Measurements from ENCODE around the gene C14orf93. TPM values are rescaled to one million over a fixed set of nuclear protein-coding genes. Genes with fewer than 3 reads are reported as not detected.
"Not testable (repeated sequence)": the region's sequence is repeated elsewhere in the genome, so short reads cannot be mapped to it uniquely, and the experiment has no call there.

The C14orf93 gene
- total and polyA plus RNA-seq, 4 donors, result 7.5 to 14.9 (median 9.3) TPM

DNA sequence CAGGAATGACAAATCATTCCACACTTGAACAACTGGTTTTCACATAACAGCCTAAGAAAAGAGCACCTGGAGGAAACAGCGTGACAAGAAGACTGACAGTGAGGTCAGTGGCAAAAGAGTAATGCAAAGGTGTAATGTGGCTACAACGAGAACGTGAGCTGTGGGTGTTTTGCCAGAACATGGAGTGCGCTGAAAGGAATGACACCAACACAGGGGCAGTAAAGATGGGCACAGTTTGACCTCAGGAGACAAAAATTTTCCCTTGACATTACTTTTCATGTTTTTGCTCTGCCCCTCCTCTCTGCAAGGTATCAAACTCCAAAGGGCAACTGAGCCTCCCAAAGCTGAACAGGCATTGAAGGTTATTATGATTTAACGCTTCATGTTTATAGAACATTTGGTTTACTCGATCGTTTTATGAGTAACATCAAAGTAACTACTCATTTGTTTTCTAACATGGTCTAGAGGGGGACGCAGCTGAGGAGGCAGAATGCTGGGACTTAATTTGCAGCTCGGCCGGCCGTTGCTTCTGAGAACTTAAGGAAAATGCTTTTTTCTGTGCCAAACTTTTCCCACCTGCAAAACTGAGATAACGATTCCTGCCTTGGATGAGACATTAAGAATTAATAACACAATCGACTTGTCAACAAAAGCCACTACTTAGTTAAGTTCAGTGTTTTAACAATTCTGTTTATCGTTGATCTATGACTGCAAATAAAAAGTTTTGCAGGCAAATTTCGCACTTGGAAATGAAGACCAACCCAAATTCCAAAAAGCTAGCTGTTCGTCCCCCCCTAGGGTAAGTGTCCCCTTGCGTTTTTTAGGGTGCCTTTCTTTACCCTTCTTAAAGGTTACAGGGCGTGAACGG is 54.0 kb downstream of the C14orf93 start:
- no peaks in the 10 kb centered on the region for H3K27me3 ChIP-seq (ENCODE audit: control insufficient read depth in 3 of 3, insufficient read depth in 3 of 3, low read length in 2 of 3)
- H3K9ac ChIP-seq (ENCODE audit: insufficient read depth in 1 of 2, low read length in 2 of 2), result peak overlapping the region; percentile 52 to 72
- H3K4me1 ChIP-seq (ENCODE audit: control insufficient read depth in 5 of 5, insufficient read depth in 5 of 5, low read length in 5 of 5), result peaks cover 0 to 12% (median 4%) of the 10 kb centered on the region in 5 donors
- DNase-seq, result peak in 2 of 3 donors; percentile 31 to 43
- ATAC-seq (ENCODE audit: insufficient read depth, low FRiP score), result no peak
- no peaks in the 10 kb centered on the region for H3K9me3 ChIP-seq (ENCODE audit: control insufficient read depth in 4 of 4, insufficient read depth in 3 of 4, low read length in 3 of 4)
- peak overlapping the region; percentile 53 for H3K4me3 ChIP-seq
- H3K27ac ChIP-seq (ENCODE audit: low read depth in 1 of 2, low read length in 1 of 2), result peak overlapping the region; percentile 97 to 98
- TF ChIP-seq, protein P1, sequence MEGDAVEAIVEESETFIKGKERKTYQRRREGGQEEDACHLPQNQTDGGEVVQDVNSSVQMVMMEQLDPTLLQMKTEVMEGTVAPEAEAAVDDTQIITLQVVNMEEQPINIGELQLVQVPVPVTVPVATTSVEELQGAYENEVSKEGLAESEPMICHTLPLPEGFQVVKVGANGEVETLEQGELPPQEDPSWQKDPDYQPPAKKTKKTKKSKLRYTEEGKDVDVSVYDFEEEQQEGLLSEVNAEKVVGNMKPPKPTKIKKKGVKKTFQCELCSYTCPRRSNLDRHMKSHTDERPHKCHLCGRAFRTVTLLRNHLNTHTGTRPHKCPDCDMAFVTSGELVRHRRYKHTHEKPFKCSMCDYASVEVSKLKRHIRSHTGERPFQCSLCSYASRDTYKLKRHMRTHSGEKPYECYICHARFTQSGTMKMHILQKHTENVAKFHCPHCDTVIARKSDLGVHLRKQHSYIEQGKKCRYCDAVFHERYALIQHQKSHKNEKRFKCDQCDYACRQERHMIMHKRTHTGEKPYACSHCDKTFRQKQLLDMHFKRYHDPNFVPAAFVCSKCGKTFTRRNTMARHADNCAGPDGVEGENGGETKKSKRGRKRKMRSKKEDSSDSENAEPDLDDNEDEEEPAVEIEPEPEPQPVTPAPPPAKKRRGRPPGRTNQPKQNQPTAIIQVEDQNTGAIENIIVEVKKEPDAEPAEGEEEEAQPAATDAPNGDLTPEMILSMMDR (IDR thresholded peaks at IDR 0.05; ENCODE audit: control extremely low read depth, extremely low read depth), result no peak
- peaks cover 4 to 5% (median 5%) of the 10 kb centered on the region in 4 donors for H3K36me3 ChIP-seq (ENCODE audit: control insufficient read depth in 4 of 4, insufficient read depth in 4 of 4, low read length in 4 of 4)
- 25 to 28% methylated on average over 19 of the region's 19 CpGs for WGBS, 2 donors

DNA sequence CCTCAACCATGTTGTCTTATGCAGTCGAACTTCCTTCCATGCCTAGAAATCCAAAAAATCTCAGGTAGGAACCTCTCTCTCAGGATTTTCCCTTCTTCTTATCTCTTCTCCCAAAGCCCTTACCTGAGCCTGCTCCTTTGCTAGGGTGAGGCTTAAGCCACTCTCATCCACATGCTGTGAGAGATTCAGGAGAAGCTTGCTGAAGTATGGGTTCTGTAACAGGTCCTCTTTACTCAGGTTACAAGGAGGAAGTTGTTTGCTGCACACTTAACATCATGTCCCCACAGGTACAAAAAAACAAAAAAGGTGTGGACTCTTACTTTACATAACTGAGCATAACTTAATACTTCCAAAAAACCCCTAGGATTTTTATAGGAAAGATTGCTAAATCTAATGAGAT is 57.5 kb downstream of the C14orf93 start:
- H3K36me3 ChIP-seq (ENCODE audit: control insufficient read depth in 4 of 4, insufficient read depth in 4 of 4, low read length in 4 of 4), result peaks cover 4 to 17% (median 8%) of the 10 kb centered on the region in 4 donors
- peak overlapping the region in 1 of 2 donors; percentile 79 for H3K27ac ChIP-seq (ENCODE audit: low read depth in 1 of 2, low read length in 1 of 2)
- H3K27me3 ChIP-seq (ENCODE audit: control insufficient read depth in 3 of 3, insufficient read depth in 3 of 3, low read length in 2 of 3), result no peaks in the 10 kb centered on the region
- H3K4me3 ChIP-seq, result no peak overlapping the region
- WGBS, 2 donors, result 81 to 84% methylated on average over 1 of the region's 1 CpG
- no peaks in the 10 kb centered on the region for H3K9me3 ChIP-seq (ENCODE audit: control insufficient read depth in 4 of 4, insufficient read depth in 3 of 4, low read length in 3 of 4)
- DNase-seq, result no peak
- peaks cover 0 to 12% (median 4%) of the 10 kb centered on the region in 5 donors for H3K4me1 ChIP-seq (ENCODE audit: control insufficient read depth in 5 of 5, insufficient read depth in 5 of 5, low read length in 5 of 5)
- no peak for ATAC-seq (ENCODE audit: insufficient read depth, low FRiP score)
- no peak overlapping the region for H3K9ac ChIP-seq (ENCODE audit: insufficient read depth in 1 of 2, low read length in 2 of 2)
- TF ChIP-seq, protein P1 (IDR thresholded peaks at IDR 0.05; ENCODE audit: control extremely low read depth, extremely low read depth), result no peak

DNA sequence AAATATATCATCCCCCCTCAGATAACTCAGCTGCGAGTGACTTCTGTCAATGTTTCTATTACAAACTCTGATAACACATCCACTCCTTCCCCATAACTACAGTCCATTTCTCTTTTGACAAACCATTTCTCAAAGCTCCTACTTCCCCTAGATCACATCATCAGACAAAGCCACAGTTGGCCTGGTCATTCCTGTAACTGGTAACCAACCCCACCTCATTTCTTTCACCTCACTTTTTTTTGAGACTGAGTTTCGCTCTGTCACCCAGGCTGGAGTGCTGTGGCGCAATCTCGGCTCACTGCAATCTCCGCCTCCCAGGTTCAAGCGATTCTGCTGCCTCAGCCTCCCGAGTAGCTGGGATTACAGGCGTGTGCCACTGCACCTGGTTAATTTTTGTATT is 58.1 kb downstream of the C14orf93 start:
- Histone ChIP-seq H3K36me3 (ENCODE audit: control insufficient read depth in 4 of 4, insufficient read depth in 4 of 4, low read length in 4 of 4) (peaks cover 4 to 21% (median 10%) of the 10 kb centered on the region in 4 donors), H3K4me1 (ENCODE audit: control insufficient read depth in 5 of 5, insufficient read depth in 5 of 5, low read length in 5 of 5) (peaks cover 0 to 12% (median 4%) of the 10 kb centered on the region in 5 donors), H3K27ac (ENCODE audit: low read depth in 1 of 2, low read length in 1 of 2) (peak overlapping the region in 1 of 2 donors; percentile 79)
- ATAC-seq (ENCODE audit: insufficient read depth, low FRiP score), result peak; percentile 43
- not testable (repeated sequence) for DNase-seq; H3K4me3 ChIP-seq; H3K27me3 ChIP-seq (ENCODE audit: control insufficient read depth in 3 of 3, insufficient read depth in 3 of 3, low read length in 2 of 3); H3K9ac ChIP-seq (ENCODE audit: insufficient read depth in 1 of 2, low read length in 2 of 2); H3K9me3 ChIP-seq (ENCODE audit: control insufficient read depth in 4 of 4, insufficient read depth in 3 of 4, low read length in 3 of 4)
- WGBS, 2 donors, result 36 to 63% methylated on average over 8 of the region's 8 CpGs

DNA sequence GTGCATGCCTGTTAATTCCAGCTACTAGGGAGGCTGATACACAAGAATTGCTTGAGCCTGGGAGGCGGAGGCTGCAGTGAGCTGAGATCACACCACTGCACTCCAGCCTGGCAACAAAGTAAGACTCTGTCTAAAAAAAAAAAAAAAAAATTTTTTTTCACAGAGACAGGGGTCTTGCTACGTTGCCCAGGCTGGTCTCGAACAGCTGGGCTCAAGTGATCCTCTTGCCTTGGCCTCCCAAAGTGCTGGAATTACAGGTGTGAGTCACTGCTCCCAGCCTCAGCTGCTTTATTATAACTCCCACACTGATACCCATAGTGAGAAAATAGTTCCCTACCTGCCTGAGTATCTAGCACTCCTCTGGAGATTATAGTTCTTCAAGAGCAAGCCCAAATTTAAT is 64.3 kb downstream of the C14orf93 start:
- H3K4me3 ChIP-seq, result no peak overlapping the region
- DNase-seq (no peak), ATAC-seq (ENCODE audit: insufficient read depth, low FRiP score) (no peak)
- H3K27ac ChIP-seq (ENCODE audit: low read depth in 1 of 2, low read length in 1 of 2), result no peak overlapping the region
- peaks cover 0 to 20% (median 10%) of the 10 kb centered on the region in 4 donors for H3K36me3 ChIP-seq (ENCODE audit: control insufficient read depth in 4 of 4, insufficient read depth in 4 of 4, low read length in 4 of 4)
- H3K4me1 ChIP-seq (ENCODE audit: control insufficient read depth in 5 of 5, insufficient read depth in 5 of 5, low read length in 5 of 5), result no peaks in the 10 kb centered on the region
- H3K9me3 ChIP-seq (ENCODE audit: control insufficient read depth in 4 of 4, insufficient read depth in 3 of 4, low read length in 3 of 4), result no peaks in the 10 kb centered on the region
- TF ChIP-seq, protein P1 (IDR thresholded peaks at IDR 0.05; ENCODE audit: control extremely low read depth, extremely low read depth), result no peak
- no peak overlapping the region for H3K9ac ChIP-seq (ENCODE audit: insufficient read depth in 1 of 2, low read length in 2 of 2)
- 95 to 98% methylated on average over 3 of the region's 3 CpGs for WGBS, 2 donors
- H3K27me3 ChIP-seq (ENCODE audit: control insufficient read depth in 3 of 3, insufficient read depth in 3 of 3, low read length in 2 of 3), result no peaks in the 10 kb centered on the region
